ENCODE measurements around the gene MAST4. TPM values are rescaled to one million over a fixed set of nuclear protein-coding genes. Genes with fewer than 3 reads are reported as not detected.

Gene MAST4
- total RNA-seq, 1 donor from 2014 or later, result 19.0 TPM

- Mint-ChIP-seq H3K36me3 (ENCODE audit: low read depth) (no peaks in the 10 kb centered on the region), H3K4me1 (ENCODE audit: low read depth) (no peaks in the 10 kb centered on the region), H3K9me3 (no peaks in the 10 kb centered on the region), H3K27ac (no peak overlapping the region), H3K4me3 (no peak overlapping the region), H3K27me3 (ENCODE audit: insufficient read depth) (peaks cover 25% of the 10 kb centered on the region)
- intact Hi-C loops (cut with micrococcal nuclease), result no loop called here
- DNase-seq (ENCODE audit: low spot score), result no peak
These were observed 200.4 kb downstream of the MAST4 start for GRCh38 chr5:66796305-66797292.

GRCh38 chr5:66802941-66803340 lies 206.7 kb downstream of the MAST4 start:
- no peak for DNase-seq (ENCODE audit: low spot score)
- Mint-ChIP-seq H3K4me3 (no peak overlapping the region), H3K27me3 (ENCODE audit: insufficient read depth) (peaks cover 34% of the 10 kb centered on the region), H3K4me1 (ENCODE audit: low read depth) (no peaks in the 10 kb centered on the region), H3K36me3 (ENCODE audit: low read depth) (peaks cover 2% of the 10 kb centered on the region), H3K9me3 (no peaks in the 10 kb centered on the region), H3K27ac (no peak overlapping the region)
- intact Hi-C loops (cut with micrococcal nuclease), result no loop called here

GRCh38 chr5:66805514-66806430 lies 209.6 kb downstream of the MAST4 start:
- H3K36me3 Mint-ChIP-seq (ENCODE audit: low read depth), result peaks cover 2% of the 10 kb centered on the region
- H3K27ac Mint-ChIP-seq, result no peak overlapping the region
- H3K4me3 Mint-ChIP-seq, result no peak overlapping the region
- peaks cover 24% of the 10 kb centered on the region for H3K27me3 Mint-ChIP-seq (ENCODE audit: insufficient read depth)
- H3K4me1 Mint-ChIP-seq (ENCODE audit: low read depth), result peaks cover 21% of the 10 kb centered on the region
- H3K9me3 Mint-ChIP-seq, result no peaks in the 10 kb centered on the region
- intact Hi-C loops (cut with micrococcal nuclease), result no loop called here
- no peak for DNase-seq (ENCODE audit: low spot score)

GRCh38 chr5:66807743-66808142 lies 211.6 kb downstream of the MAST4 start:
- Mint-ChIP-seq H3K4me3 (no peak overlapping the region), H3K36me3 (ENCODE audit: low read depth) (peaks cover 2% of the 10 kb centered on the region), H3K27me3 (ENCODE audit: insufficient read depth) (peaks cover 19% of the 10 kb centered on the region), H3K4me1 (ENCODE audit: low read depth) (peaks cover 40% of the 10 kb centered on the region), H3K9me3 (no peaks in the 10 kb centered on the region), H3K27ac (no peak overlapping the region)
- intact Hi-C loops (cut with micrococcal nuclease), result no loop called here
- DNase-seq (ENCODE audit: low spot score), result no peak

- no peaks in the 10 kb centered on the region for H3K9me3 Mint-ChIP-seq
- H3K4me3 Mint-ChIP-seq, result no peak overlapping the region
- intact Hi-C loops (cut with micrococcal nuclease), result no loop called here
- peaks cover 45% of the 10 kb centered on the region for H3K4me1 Mint-ChIP-seq (ENCODE audit: low read depth)
- H3K27me3 Mint-ChIP-seq (ENCODE audit: insufficient read depth), result peaks cover 13% of the 10 kb centered on the region
- H3K27ac Mint-ChIP-seq, result no peak overlapping the region
- peaks cover 2% of the 10 kb centered on the region for H3K36me3 Mint-ChIP-seq (ENCODE audit: low read depth)
- no peak for DNase-seq (ENCODE audit: low spot score)
These were observed 212.5 kb downstream of the MAST4 start for GRCh38 chr5:66808663-66809062.

GRCh38 chr5:66810151-66810550 lies 214.0 kb downstream of the MAST4 start:
- Mint-ChIP-seq H3K4me3 (no peak overlapping the region), H3K36me3 (ENCODE audit: low read depth) (no peaks in the 10 kb centered on the region), H3K27me3 (ENCODE audit: insufficient read depth) (peaks cover 5% of the 10 kb centered on the region), H3K9me3 (no peaks in the 10 kb centered on the region), H3K4me1 (ENCODE audit: low read depth) (peaks cover 56% of the 10 kb centered on the region), H3K27ac (no peak overlapping the region)
- no peak for DNase-seq (ENCODE audit: low spot score)
- intact Hi-C loops (cut with micrococcal nuclease), result no loop called here

GRCh38 chr5:66810848-66811261 lies 214.7 kb downstream of the MAST4 start:
- H3K4me1 Mint-ChIP-seq (ENCODE audit: low read depth), result peaks cover 62% of the 10 kb centered on the region
- no peaks in the 10 kb centered on the region for H3K27me3 Mint-ChIP-seq (ENCODE audit: insufficient read depth)
- H3K36me3 Mint-ChIP-seq (ENCODE audit: low read depth), result no peaks in the 10 kb centered on the region
- peak overlapping the region; percentile 25 for H3K4me3 Mint-ChIP-seq
- peak overlapping the region; percentile 26 for H3K27ac Mint-ChIP-seq
- intact Hi-C loops (cut with micrococcal nuclease), result no loop called here
- DNase-seq (ENCODE audit: low spot score), result no peak
- H3K9me3 Mint-ChIP-seq, result no peaks in the 10 kb centered on the region

- peaks cover 1% of the 10 kb centered on the region for H3K36me3 Mint-ChIP-seq (ENCODE audit: low read depth)
- no peak for DNase-seq (ENCODE audit: low spot score)
- intact Hi-C loops (cut with micrococcal nuclease), result no loop called here
These were observed 216.1 kb downstream of the MAST4 start for GRCh38 chr5:66812291-66812690.

GRCh38 chr5:66813306-66813705 lies 217.1 kb downstream of the MAST4 start:
- H3K36me3 Mint-ChIP-seq (ENCODE audit: low read depth), result peaks cover 1% of the 10 kb centered on the region
- H3K4me3 Mint-ChIP-seq, result no peak overlapping the region
- peaks cover 76% of the 10 kb centered on the region for H3K4me1 Mint-ChIP-seq (ENCODE audit: low read depth)
- H3K27me3 Mint-ChIP-seq (ENCODE audit: insufficient read depth), result no peaks in the 10 kb centered on the region
- peak overlapping the region; percentile 67 for H3K27ac Mint-ChIP-seq
- intact Hi-C loops (cut with micrococcal nuclease), result no loop called here
- no peak for DNase-seq (ENCODE audit: low spot score)
- no peaks in the 10 kb centered on the region for H3K9me3 Mint-ChIP-seq

More at GRCh38 chr5:66812291-66812690, 216.1 kb downstream of the MAST4 start:
- Mint-ChIP-seq H3K27ac (no peak overlapping the region), H3K27me3 (ENCODE audit: insufficient read depth) (no peaks in the 10 kb centered on the region), H3K4me3 (no peak overlapping the region), H3K4me1 (ENCODE audit: low read depth) (peaks cover 75% of the 10 kb centered on the region), H3K9me3 (no peaks in the 10 kb centered on the region)

- H3K27me3 Mint-ChIP-seq (ENCODE audit: insufficient read depth), result no peaks in the 10 kb centered on the region
- H3K4me1 Mint-ChIP-seq (ENCODE audit: low read depth), result peaks cover 78% of the 10 kb centered on the region
- H3K36me3 Mint-ChIP-seq (ENCODE audit: low read depth), result peaks cover 3% of the 10 kb centered on the region
- H3K27ac Mint-ChIP-seq, result no peak overlapping the region
- no peaks in the 10 kb centered on the region for H3K9me3 Mint-ChIP-seq
- intact Hi-C loops (cut with micrococcal nuclease), result loop anchor here (1.0 to 2.0 kb wide), 5 partner anchors 15 to 508 kb away; no protein-coding TSS in a partner anchor
- DNase-seq (ENCODE audit: low spot score), result peak; percentile 47
- H3K4me3 Mint-ChIP-seq, result peak overlapping the region; percentile 24
These were observed 218.2 kb downstream of the MAST4 start for GRCh38 chr5:66814146-66814991.

GRCh38 chr5:66818304-66818934 lies 222.2 kb downstream of the MAST4 start:
- Mint-ChIP-seq H3K9me3 (no peaks in the 10 kb centered on the region), H3K27me3 (ENCODE audit: insufficient read depth) (no peaks in the 10 kb centered on the region), H3K27ac (no peak overlapping the region), H3K4me1 (ENCODE audit: low read depth) (peaks cover 82% of the 10 kb centered on the region), H3K36me3 (ENCODE audit: low read depth) (peaks cover 3% of the 10 kb centered on the region), H3K4me3 (no peak overlapping the region)
- intact Hi-C loops (cut with micrococcal nuclease), result no loop called here
- DNase-seq (ENCODE audit: low spot score), result no peak

- intact Hi-C loops (cut with micrococcal nuclease), result no loop called here
- H3K27me3 Mint-ChIP-seq (ENCODE audit: insufficient read depth), result no peaks in the 10 kb centered on the region
- no peak for DNase-seq (ENCODE audit: low spot score)
- no peak overlapping the region for H3K27ac Mint-ChIP-seq
- peaks cover 2% of the 10 kb centered on the region for H3K9me3 Mint-ChIP-seq
- peaks cover 3% of the 10 kb centered on the region for H3K36me3 Mint-ChIP-seq (ENCODE audit: low read depth)
- peaks cover 82% of the 10 kb centered on the region for H3K4me1 Mint-ChIP-seq (ENCODE audit: low read depth)
- H3K4me3 Mint-ChIP-seq, result no peak overlapping the region
These were observed 222.7 kb downstream of the MAST4 start for GRCh38 chr5:66818935-66819328.
